Liver (tissue), 9 donors: ENCODE results near the gene MYL10. TPM values are rescaled to one million over a fixed set of nuclear protein-coding genes. Genes with fewer than 3 reads are reported as not detected.

ENCODE experiments used
- DNase-seq: peaks from one replicate; pipeline ENCODE4 v3.0.0-alpha.2; 2017; ENCODE audit warnings: low spot score
- H3K27ac ChIP-seq, 2 donors: one replicate each; pipeline ENCODE4 v1.7.0; 2013; ENCODE audit warnings: inconsistent platforms in 2 of 2, low read length in 2 of 2, control low read depth in 1 of 2, low read depth in 1 of 2, mild to moderate bottlenecking in 1 of 2
- H3K27me3 ChIP-seq, 4 donors: one replicate each; pipeline versions ENCODE4 v1.6.1 to v1.7.0; 2013; ENCODE audit warnings: low read length in 3 of 4, inconsistent platforms in 1 of 4, mild to moderate bottlenecking in 1 of 4, moderate library complexity in 1 of 4; ENCODE audit not compliant: control insufficient read depth in 4 of 4, insufficient read depth in 4 of 4
- H3K36me3 ChIP-seq, 4 donors: one replicate each; pipeline versions ENCODE4 v1.6.1 to v1.7.0; 2013; ENCODE audit warnings: low read length in 3 of 4, mild to moderate bottlenecking in 3 of 4, low read depth in 1 of 4, moderate library complexity in 1 of 4; ENCODE audit not compliant: control insufficient read depth in 4 of 4, insufficient read depth in 3 of 4
- H3K4me1 ChIP-seq, 4 donors: one replicate each; pipeline versions ENCODE4 v1.6.1 to v1.7.0; 2013; ENCODE audit warnings: low read length in 3 of 4, mild to moderate bottlenecking in 3 of 4, moderate library complexity in 1 of 4; ENCODE audit not compliant: control insufficient read depth in 4 of 4, insufficient read depth in 4 of 4
- H3K4me3 ChIP-seq, 3 donors: one replicate each; pipeline versions ENCODE4 v1.6.1 to v1.7.0; 2013; ENCODE audit warnings: low read length in 3 of 3, control low read depth in 1 of 3, low read depth in 1 of 3, mild to moderate bottlenecking in 1 of 3
- H3K9ac ChIP-seq, 2 donors: one replicate each; pipeline ENCODE4 v1.7.0; 2013; ENCODE audit warnings: low read length in 2 of 2, mild to moderate bottlenecking in 2 of 2, moderate library complexity in 2 of 2, control low read depth in 1 of 2, low read depth in 1 of 2
- H3K9me3 ChIP-seq, 4 donors: one replicate each; pipeline versions ENCODE4 v1.6.1 to v1.7.0; 2013; ENCODE audit warnings: low read length in 3 of 4; ENCODE audit not compliant: control insufficient read depth in 4 of 4
- EGR1 ChIP-seq, 2 donors: IDR thresholded peaks; 2 replicates each; pipeline ENCODE4 v1.6.1; 2016 to 2018; ENCODE audit warnings: antibody characterized with exemption in 2 of 2, low read depth in 2 of 2
- FOXA1 ChIP-seq: IDR thresholded peaks from 2 replicates; pipeline ENCODE4 v1.6.1; 2016; ENCODE audit warnings: antibody characterized with exemption
- FOXA2 ChIP-seq: IDR thresholded peaks from 2 replicates; pipeline ENCODE4 v1.6.1; 2016; ENCODE audit warnings: antibody characterized with exemption
- GABPA ChIP-seq, 2 donors: IDR thresholded peaks in 1 of 2; conservative IDR thresholded peaks in 1 of 2; 2 replicates each; pipeline ENCODE4 v1.6.1; 2016; ENCODE audit warnings: antibody characterized with exemption in 2 of 2, mild to moderate bottlenecking in 1 of 2, moderate library complexity in 1 of 2
- HNF4A ChIP-seq, 2 donors: conservative IDR thresholded peaks; 2 replicates each; pipeline ENCODE4 v1.6.1; 2016; ENCODE audit warnings: antibody characterized with exemption in 2 of 2, mild to moderate bottlenecking in 2 of 2
- HNF4G ChIP-seq: IDR thresholded peaks from 2 replicates; pipeline ENCODE4 v1.6.1; 2016; ENCODE audit warnings: antibody characterized with exemption
- JUND ChIP-seq, 2 donors: IDR thresholded peaks; 2 replicates each; pipeline ENCODE4 v1.6.1; 2016; ENCODE audit warnings: antibody characterized with exemption in 2 of 2
- NR2F2 ChIP-seq: IDR thresholded peaks from 2 replicates; pipeline ENCODE4 v1.6.1; 2016; ENCODE audit warnings: antibody characterized with exemption
- RXRA ChIP-seq, 2 donors: IDR thresholded peaks; 2 replicates each; pipeline ENCODE4 v1.6.1; 2017 to 2018; ENCODE audit warnings: antibody characterized with exemption in 2 of 2, mild to moderate bottlenecking in 1 of 2
- SP1 ChIP-seq: IDR thresholded peaks from 2 replicates; pipeline ENCODE4 v1.6.1; 2018; ENCODE audit warnings: antibody characterized with exemption, mild to moderate bottlenecking
- TAF1 ChIP-seq: conservative IDR thresholded peaks from 2 replicates; pipeline ENCODE4 v1.6.1; 2016; ENCODE audit warnings: antibody characterized with exemption, mild to moderate bottlenecking
- YY1 ChIP-seq: IDR thresholded peaks from 2 replicates; pipeline ENCODE4 v1.6.1; 2016; ENCODE audit warnings: antibody characterized with exemption, mild to moderate bottlenecking
- WGBS: extraction: QIAGEN DNeasy Blood & Tissue Kit; methylation state at CpG from one replicate; pipeline ENCODE4 v1.1.7; 2013; 5-methylcytosine and 5-hydroxymethylcytosine counted together
- polyA plus RNA-seq, 2 donors: library from polyadenylated mRNA; stranded (reverse) in 1 of 2; unstranded in 1 of 2; fragments of 200-250 nt in 1 of 2; fragments of >200 nt in 1 of 2; fragmentation: Nextera tagmentation in 1 of 2; extraction: Ambion mirVana in 1 of 2; gene quantifications; one replicate each; pipeline versions ENCODE4 v1.2.1 to v1.2.3, GENCODE V29; 2013 to 2015
- total RNA-seq, 2 donors: library from RNA; depleted of rRNA; stranded (reverse); fragments of >200 nt; gene quantifications; one replicate each; pipeline ENCODE4 v1.2.3, GENCODE V29; 2014
- TF ChIP-seq, protein P1 (sequence below): IDR thresholded peaks from 2 replicates; pipeline ENCODE4 v1.6.1; 2016; ENCODE audit warnings: antibody characterized with exemption, mild to moderate bottlenecking
- TF ChIP-seq, protein P2 (sequence below): IDR thresholded peaks from 2 replicates; pipeline ENCODE4 v1.6.1; 2016; ENCODE audit warnings: antibody characterized with exemption
- TF ChIP-seq, protein P3 (sequence below): fragments of 150-350 bp; IDR thresholded peaks from 2 replicates; pipeline ENCODE4 v1.5.1; 2017; ENCODE audit warnings: improper control_type of control experiment, low read depth, low read length; ENCODE audit not compliant: missing input control
- TF ChIP-seq, protein P4 (sequence below): IDR thresholded peaks from 2 replicates; pipeline ENCODE4 v1.6.1; 2016; ENCODE audit warnings: antibody characterized with exemption
- donor health status: healthy.
- donor health status: healthy.
- donor health status: healthy.
- donor health status: healthy.
- donor health status: healthy.

Gene MYL10
- total and polyA plus RNA-seq, 4 donors: not detected

DNA sequence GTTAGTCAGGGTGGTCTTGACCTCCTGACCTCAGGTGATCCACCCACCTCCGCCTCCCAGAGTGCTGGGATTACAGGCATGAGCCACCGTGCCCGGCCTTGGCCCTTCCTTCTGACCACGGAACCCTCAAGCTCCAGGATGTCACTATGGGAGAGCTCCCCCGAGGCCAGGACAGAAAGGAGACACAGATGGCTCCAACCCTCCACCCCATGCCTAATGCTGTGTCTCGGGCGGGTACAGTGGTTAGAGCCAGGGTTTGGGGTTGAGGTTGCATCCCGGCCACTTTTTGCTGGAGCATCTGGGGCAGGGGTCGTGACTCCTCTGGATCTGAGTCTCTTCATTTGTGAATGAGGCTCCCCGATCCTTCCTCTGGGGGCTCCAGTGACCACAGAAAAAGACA, 8.1 kb downstream of the MYL10 start:
- no peaks in the 10 kb centered on the region for H3K27me3 ChIP-seq
- 91% methylated on average over 10 of the region's 10 CpGs for WGBS

DNA sequence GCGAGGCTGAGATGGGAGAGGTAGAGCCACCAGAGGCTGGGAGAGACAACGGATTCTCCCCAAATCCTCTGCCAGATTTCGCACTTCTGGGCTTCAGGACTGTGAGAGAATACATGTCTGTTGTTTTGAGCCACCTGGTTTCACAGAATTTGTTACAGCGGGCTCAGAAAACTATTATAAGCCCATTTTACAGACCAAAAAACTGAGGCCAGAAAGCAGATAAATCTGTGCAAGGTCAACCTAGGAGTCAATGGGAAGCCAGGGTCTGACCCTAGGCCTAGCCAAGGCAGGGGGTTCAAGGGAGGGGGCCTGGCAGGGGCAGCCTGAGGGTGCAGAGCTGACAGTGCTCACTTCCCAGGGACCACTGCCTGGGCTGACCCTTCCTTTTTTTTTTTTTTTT, 8.7 kb downstream of the MYL10 start:
- Histone ChIP-seq H3K36me3 (no peaks in the 10 kb centered on the region), H3K9ac (no peak overlapping the region), H3K4me1 (no peaks in the 10 kb centered on the region), H3K27ac (no peak overlapping the region), H3K27me3 (no peaks in the 10 kb centered on the region), H3K4me3 (no peak overlapping the region), H3K9me3 (no peaks in the 10 kb centered on the region)
- WGBS: 95% methylated on average over 4 of the region's 4 CpGs
- DNase-seq: no peak
- TF ChIP-seq, protein P1, sequence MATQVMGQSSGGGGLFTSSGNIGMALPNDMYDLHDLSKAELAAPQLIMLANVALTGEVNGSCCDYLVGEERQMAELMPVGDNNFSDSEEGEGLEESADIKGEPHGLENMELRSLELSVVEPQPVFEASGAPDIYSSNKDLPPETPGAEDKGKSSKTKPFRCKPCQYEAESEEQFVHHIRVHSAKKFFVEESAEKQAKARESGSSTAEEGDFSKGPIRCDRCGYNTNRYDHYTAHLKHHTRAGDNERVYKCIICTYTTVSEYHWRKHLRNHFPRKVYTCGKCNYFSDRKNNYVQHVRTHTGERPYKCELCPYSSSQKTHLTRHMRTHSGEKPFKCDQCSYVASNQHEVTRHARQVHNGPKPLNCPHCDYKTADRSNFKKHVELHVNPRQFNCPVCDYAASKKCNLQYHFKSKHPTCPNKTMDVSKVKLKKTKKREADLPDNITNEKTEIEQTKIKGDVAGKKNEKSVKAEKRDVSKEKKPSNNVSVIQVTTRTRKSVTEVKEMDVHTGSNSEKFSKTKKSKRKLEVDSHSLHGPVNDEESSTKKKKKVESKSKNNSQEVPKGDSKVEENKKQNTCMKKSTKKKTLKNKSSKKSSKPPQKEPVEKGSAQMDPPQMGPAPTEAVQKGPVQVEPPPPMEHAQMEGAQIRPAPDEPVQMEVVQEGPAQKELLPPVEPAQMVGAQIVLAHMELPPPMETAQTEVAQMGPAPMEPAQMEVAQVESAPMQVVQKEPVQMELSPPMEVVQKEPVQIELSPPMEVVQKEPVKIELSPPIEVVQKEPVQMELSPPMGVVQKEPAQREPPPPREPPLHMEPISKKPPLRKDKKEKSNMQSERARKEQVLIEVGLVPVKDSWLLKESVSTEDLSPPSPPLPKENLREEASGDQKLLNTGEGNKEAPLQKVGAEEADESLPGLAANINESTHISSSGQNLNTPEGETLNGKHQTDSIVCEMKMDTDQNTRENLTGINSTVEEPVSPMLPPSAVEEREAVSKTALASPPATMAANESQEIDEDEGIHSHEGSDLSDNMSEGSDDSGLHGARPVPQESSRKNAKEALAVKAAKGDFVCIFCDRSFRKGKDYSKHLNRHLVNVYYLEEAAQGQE: no peak
- TF ChIP-seq, protein P2, sequence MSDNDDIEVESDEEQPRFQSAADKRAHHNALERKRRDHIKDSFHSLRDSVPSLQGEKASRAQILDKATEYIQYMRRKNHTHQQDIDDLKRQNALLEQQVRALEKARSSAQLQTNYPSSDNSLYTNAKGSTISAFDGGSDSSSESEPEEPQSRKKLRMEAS: no peak
- TF ChIP-seq RXRA (IDR thresholded peaks at IDR 0.05) (no peak), GABPA (IDR thresholded peaks at IDR 0.05 in 1 of 2, conservative IDR thresholded peaks at IDR 0.05 in 1 of 2) (no peak), EGR1 (IDR thresholded peaks at IDR 0.05; ENCODE audit: low read depth in 2 of 2) (no peak), JUND (IDR thresholded peaks at IDR 0.05) (no peak), SP1 (no peak), FOXA1 (no peak), TAF1 (no peak), HNF4A (conservative IDR thresholded peaks at IDR 0.05) (no peak), YY1 (no peak)
- TF ChIP-seq, protein P3, sequence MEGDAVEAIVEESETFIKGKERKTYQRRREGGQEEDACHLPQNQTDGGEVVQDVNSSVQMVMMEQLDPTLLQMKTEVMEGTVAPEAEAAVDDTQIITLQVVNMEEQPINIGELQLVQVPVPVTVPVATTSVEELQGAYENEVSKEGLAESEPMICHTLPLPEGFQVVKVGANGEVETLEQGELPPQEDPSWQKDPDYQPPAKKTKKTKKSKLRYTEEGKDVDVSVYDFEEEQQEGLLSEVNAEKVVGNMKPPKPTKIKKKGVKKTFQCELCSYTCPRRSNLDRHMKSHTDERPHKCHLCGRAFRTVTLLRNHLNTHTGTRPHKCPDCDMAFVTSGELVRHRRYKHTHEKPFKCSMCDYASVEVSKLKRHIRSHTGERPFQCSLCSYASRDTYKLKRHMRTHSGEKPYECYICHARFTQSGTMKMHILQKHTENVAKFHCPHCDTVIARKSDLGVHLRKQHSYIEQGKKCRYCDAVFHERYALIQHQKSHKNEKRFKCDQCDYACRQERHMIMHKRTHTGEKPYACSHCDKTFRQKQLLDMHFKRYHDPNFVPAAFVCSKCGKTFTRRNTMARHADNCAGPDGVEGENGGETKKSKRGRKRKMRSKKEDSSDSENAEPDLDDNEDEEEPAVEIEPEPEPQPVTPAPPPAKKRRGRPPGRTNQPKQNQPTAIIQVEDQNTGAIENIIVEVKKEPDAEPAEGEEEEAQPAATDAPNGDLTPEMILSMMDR: no peak
- TF ChIP-seq, protein P4, sequence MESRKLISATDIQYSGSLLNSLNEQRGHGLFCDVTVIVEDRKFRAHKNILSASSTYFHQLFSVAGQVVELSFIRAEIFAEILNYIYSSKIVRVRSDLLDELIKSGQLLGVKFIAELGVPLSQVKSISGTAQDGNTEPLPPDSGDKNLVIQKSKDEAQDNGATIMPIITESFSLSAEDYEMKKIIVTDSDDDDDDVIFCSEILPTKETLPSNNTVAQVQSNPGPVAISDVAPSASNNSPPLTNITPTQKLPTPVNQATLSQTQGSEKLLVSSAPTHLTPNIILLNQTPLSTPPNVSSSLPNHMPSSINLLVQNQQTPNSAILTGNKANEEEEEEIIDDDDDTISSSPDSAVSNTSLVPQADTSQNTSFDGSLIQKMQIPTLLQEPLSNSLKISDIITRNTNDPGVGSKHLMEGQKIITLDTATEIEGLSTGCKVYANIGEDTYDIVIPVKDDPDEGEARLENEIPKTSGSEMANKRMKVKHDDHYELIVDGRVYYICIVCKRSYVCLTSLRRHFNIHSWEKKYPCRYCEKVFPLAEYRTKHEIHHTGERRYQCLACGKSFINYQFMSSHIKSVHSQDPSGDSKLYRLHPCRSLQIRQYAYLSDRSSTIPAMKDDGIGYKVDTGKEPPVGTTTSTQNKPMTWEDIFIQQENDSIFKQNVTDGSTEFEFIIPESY: no peak

More for the DNA sequence above, 8.1 kb downstream of the MYL10 start:
- TF ChIP-seq EGR1 (IDR thresholded peaks at IDR 0.05; ENCODE audit: low read depth in 2 of 2): no peak
- TF ChIP-seq NR2F2: no peak
- TF ChIP-seq, protein P4: no peak
- TF ChIP-seq HNF4G: no peak
- no peak for TF ChIP-seq RXRA (IDR thresholded peaks at IDR 0.05)
- TF ChIP-seq SP1: no peak
- TF ChIP-seq, protein P1: no peak
- TF ChIP-seq FOXA2: no peak
- no peak for TF ChIP-seq HNF4A (conservative IDR thresholded peaks at IDR 0.05)
- no peak for TF ChIP-seq JUND (IDR thresholded peaks at IDR 0.05)
- H3K27ac ChIP-seq: no peak overlapping the region
- no peak overlapping the region for H3K9ac ChIP-seq
- no peak for DNase-seq
- H3K36me3 ChIP-seq: no peaks in the 10 kb centered on the region
- no peaks in the 10 kb centered on the region for H3K4me1 ChIP-seq
- H3K9me3 ChIP-seq: no peaks in the 10 kb centered on the region
- no peak overlapping the region for H3K4me3 ChIP-seq
